ENCODE data around the gene PLAAT2. TPM values are rescaled to one million over a fixed set of nuclear protein-coding genes. Genes with fewer than 3 reads are reported as not detected.

PLAAT2 gene
- total and polyA plus RNA-seq, 9 of the 15 experiments (the other 6 are each of a cell fraction or from before 2014, with no cell fraction given): not detected

GRCh38 chr11:63518548-63518947, 44.6 kb downstream of the PLAAT2 start (continued):
- TF ChIP-seq ZNF449 (CRISPR knock-in tag; IDR thresholded peaks at IDR 0.05) (no peak), TEAD4 (IDR thresholded peaks at IDR 0.05; ENCODE audit: low read length) (peak; percentile 89), TEAD4 (CRISPR knock-in tag; IDR thresholded peaks at IDR 0.05; ENCODE audit: borderline replicate concordance) (no peak), PRMT5 (CRISPR knock-in tag; IDR thresholded peaks at IDR 0.05) (no peak), ZMIZ1 (IDR thresholded peaks at IDR 0.05; ENCODE audit: low read depth in 2 of 2, low read length in 2 of 2) (0 out of 4 replicates have a peak, but pooled peaks of 1 of the 2 experiments have one; percentile 34), ZNF586 (CRISPR knock-in tag; conservative IDR thresholded peaks at IDR 0.05) (no peak), U2AF2 (optimal IDR thresholded peaks at IDR 0.05; ENCODE audit: low read depth, low read length) (no peak), GATA2 (CRISPR knock-in tag; IDR thresholded peaks at IDR 0.05) (no peak), FOXK1 (CRISPR knock-in tag; IDR thresholded peaks at IDR 0.05; ENCODE audit: borderline replicate concordance) (no peak), ZNF398 (CRISPR knock-in tag; IDR thresholded peaks at IDR 0.05) (no peak), SMARCE1 (IDR thresholded peaks at IDR 0.05) (peak; percentile 74; the same call in 1 of the 2 replicates), HES1 (IDR thresholded peaks at IDR 0.05; ENCODE audit: low read depth) (0 out of 2 replicates have a peak, but pooled peaks have one; percentile 11), NONO (IDR thresholded peaks at IDR 0.05; ENCODE audit: low read depth in 2 of 2, low read length in 1 of 2) (no peak), C11orf30 (IDR thresholded peaks at IDR 0.05; ENCODE audit: low read depth) (peak; percentile 79; the same call in 1 of the 2 replicates), ZNF57 (CRISPR knock-in tag; IDR thresholded peaks at IDR 0.05) (no peak), ETS2 (tag; IDR thresholded peaks at IDR 0.05; ENCODE audit: borderline replicate concordance, poor library complexity, severe bottlenecking) (no peak), NFIC (IDR thresholded peaks at IDR 0.05) (peak; percentile 23; the same call in 1 of the 2 replicates), KDM1A (IDR thresholded peaks at IDR 0.05) (peak; percentile 56 to 60; a peak in 3 of 4 replicates), PHF8 (IDR thresholded peaks at IDR 0.05; ENCODE audit: borderline replicate concordance, low read length) (no peak)
- TF ChIP-seq, protein P1, sequence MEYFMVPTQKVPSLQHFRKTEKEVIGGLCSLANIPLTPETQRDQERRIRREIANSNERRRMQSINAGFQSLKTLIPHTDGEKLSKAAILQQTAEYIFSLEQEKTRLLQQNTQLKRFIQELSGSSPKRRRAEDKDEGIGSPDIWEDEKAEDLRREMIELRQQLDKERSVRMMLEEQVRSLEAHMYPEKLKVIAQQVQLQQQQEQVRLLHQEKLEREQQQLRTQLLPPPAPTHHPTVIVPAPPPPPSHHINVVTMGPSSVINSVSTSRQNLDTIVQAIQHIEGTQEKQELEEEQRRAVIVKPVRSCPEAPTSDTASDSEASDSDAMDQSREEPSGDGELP (CRISPR knock-in tag; IDR thresholded peaks at IDR 0.05; ENCODE audit: borderline replicate concordance): no peak

Measured in K562 (cell line).